Stimulated activated CD8-positive, alpha-beta memory T cell treated with anti-CD3 and anti-CD28 coated beads, Interleukin-4, amount 100 ng/mL, for 48 hours (primary cell): ENCODE data around the gene KCNK17.
"Not testable (repeated sequence)": the region's sequence is repeated elsewhere in the genome, so short reads cannot be mapped to it uniquely, and the experiment has no call there.

Experiments
- DNase-seq: peaks from one replicate; pipeline ENCODE4 v3.0.0-alpha.2; 2020

KCNK17 gene

DNA sequence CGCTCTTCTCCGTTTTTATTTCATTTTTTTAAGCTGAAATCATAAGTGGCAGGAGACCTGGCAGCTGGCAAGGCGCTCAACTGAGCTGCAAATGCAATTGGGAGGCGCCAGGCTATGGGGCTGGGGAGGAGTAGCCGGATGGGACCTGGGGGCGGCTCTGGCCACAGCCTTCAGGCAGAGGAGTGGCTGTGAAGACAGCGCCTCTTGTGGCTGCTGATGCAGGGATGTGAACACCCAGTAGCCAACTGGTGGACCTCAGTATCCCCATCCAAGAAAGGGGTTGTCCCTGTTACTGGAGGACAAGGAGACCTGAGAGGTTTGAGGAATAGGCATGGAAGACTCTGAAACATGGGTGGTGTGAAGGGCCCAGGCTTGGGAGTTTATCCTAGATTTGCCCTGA lies 12.6 kb downstream of the KCNK17 start:
- no peak for DNase-seq

GRCh38 chr6:39300739-39301138 lies 13.5 kb downstream of the KCNK17 start:
- no peak for DNase-seq

DNA sequence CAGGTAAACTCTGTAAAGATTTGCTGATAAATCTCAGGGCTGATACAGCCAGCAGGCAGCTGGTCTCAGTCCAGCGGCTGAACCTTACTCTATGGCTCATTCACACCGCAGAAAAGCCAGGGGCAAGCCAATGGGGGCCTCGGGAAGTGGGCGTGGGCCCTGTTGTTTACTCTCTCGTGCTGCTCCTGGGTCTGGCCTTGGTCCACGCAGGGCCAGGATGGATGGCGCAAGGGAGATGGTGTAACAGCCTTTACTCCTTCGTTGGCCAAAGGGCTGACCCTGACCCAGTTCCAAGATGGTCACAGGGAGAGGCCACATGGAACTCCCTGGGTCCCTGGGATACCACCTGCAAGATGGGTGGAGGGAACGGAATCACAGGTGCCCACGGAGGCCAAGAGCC lies 16.2 kb downstream of the KCNK17 start:
- no peak for DNase-seq

DNA sequence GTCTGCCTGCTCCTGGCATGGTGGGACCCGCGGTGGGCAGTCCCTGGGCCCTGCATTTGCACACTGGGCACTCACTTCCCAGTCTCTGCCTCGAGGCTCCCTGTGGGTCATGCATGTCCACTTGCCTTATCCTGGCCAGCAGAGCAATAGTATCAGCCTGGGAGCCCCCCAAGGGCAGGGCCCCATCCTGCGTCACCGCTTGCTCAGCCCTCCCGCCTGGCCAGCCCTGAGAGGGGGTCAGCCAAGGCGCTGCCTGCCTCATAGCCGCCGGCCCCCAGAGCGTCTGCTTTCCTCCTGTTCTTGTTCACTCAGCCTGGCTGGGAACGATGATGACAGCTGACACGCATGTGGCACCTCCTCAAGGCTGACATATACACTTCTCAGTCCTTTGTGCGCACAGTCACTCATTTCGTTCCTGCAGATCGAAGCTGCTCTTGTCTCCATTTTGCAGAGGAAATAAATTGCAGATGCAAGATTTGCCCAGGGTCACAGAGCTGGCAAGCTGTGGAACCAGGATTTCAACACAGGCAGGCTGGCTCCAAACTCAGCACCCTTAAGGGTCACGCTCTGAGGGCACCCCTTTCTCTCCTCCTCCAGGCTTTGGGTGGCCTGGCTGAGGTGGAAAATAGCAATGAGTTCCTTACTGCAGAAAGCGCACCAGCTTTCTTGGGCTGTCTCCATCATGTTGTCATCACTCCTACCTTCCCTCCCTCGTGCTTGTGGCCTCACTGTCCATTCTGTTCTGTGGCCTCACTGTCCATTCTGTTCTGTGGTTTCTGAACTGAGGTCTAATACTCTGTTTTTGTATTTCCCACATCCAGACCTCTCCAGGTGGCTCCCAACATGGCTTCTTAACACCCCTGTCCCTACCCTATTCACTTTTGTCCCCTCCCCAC lies 17.2 kb downstream of the KCNK17 start:
- no peak for DNase-seq

- DNase-seq: no peak
These were observed 18.6 kb downstream of the KCNK17 start for GRCh38 chr6:39295611-39296011.

DNA sequence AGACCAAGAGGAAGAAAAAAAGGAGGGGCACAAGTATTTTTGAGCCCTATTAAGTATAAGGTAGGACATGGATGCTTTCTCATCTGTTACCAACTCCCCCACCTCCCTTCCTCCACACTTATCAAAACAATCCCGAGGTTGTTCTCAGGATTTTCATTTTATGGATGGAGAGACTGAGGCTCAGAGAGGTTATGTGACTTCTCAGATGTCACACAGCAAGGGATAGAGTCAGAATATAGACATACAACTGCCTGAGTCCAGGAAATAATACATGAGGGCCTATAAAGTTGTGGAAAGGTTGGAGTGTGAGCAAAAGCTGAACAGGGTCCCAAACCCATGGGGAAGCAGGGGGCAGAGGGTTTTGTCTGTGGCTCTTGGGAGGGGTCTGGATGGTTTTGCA lies 19.3 kb downstream of the KCNK17 start:
- DNase-seq: no peak

- DNase-seq: no peak
These were observed 20.1 kb downstream of the KCNK17 start for GRCh38 chr6:39294133-39294532.

GRCh38 chr6:39292637-39293036 lies 21.6 kb downstream of the KCNK17 start:
- DNase-seq: no peak

- DNase-seq: no peak
These were observed 24.7 kb downstream of the KCNK17 start for GRCh38 chr6:39289490-39289889.

DNA sequence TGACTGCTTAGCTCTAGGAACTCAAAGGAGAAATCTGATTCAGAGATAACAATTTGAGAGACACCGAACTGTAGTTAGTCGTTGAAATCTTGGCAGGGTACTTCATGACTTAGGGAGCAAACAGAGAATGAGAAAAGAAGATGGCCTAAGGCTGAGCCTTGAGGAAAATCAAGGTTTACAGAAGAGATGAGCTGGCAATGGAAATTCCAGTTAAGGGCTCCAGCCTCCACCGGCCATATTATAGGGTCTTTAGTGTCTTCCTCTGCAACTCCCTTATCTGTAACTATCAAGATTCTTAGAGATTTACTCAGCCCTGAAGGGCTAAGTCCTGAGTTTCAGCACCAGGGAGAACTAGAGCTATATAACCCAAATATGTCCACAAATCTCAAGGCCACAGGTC lies 26.6 kb downstream of the KCNK17 start:
- DNase-seq: no peak

GRCh38 chr6:39286596-39286995 lies 27.6 kb downstream of the KCNK17 start:
- not testable (repeated sequence) for DNase-seq

DNA sequence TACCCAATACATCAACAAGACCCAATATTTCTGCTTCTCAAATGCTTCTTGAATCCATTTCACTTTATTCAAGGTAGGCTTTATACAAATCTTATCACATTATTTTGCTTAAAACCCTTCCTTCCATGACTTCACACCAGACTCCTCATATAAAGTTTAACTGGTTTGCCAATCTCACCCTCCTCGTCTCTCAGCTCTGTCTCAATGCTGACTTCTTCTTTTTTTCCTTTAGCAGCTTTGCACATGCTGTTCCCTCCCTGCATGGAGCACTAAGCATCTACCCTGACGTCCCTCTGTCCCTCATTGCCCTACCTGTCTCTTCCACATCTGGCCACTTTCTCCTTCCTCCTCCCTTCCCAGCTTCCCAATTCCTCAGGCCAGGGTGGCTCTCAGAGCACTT lies 31.4 kb downstream of the KCNK17 start:
- DNase-seq: no peak

DNA sequence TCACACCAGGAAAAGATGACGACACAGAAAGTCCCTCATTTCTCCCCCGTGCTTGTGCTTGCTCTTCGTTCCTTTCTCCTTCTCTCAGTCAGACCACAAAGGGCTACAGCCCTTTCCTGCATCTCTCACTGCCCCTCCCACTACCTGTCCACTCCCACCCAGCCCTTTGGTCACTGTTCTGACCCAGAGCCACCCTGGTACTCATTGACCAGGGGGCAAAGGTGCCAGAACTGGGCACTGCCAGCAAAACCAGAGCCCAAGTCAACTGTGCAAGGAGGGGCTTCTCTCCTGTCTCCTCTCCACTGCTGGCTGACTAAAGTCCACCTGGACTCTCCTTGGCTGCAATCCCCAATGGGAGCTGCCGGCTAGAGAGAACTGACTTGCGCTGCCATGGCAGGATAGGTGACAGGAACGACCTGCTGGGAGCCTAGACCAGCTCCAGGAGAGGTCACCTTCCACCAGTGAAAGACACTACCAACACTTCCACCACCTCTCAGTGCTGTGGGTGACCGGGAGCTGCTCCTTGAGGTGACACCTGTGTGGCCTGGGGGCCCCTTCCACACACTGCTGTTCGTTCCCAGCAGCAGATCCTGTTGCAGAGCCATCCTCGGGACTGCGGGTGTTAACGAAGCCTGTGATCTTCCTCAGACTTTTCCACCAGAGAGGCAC lies 32.8 kb downstream of the KCNK17 start:
- DNase-seq: no peak

GRCh38 chr6:39280247-39280731 lies 33.9 kb downstream of the KCNK17 start:
- DNase-seq: no peak

- no peak for DNase-seq
These were observed 34.7 kb downstream of the KCNK17 start for GRCh38 chr6:39279539-39279938.

GRCh38 chr6:39276379-39276995 lies 37.7 kb downstream of the KCNK17 start:
- no peak for DNase-seq

GRCh38 chr6:39274903-39275302 lies 39.3 kb downstream of the KCNK17 start:
- no peak for DNase-seq

- no peak for DNase-seq
These were observed 39.7 kb downstream of the KCNK17 start for GRCh38 chr6:39274471-39274870.

- no peak for DNase-seq
These were observed 40.8 kb downstream of the KCNK17 start for GRCh38 chr6:39273406-39273821.

DNA sequence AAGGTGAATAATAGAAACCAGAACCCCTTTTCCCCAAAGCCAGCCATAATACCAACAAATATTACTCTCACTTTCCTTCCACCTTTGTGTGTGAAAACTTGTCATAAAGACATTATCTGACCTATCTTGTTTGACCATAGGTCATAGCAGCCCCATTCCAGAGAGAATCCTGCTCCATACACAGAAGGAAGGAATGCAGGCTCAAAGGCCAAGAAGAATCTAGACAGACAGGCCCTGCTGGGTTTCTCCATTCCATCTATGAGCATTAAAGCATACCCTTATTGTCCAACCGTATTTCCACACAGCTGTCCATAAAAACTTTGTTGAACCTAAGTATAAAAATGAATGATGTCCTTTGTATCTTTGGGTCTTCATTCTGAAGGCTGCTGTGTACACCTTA lies 44.3 kb downstream of the KCNK17 start:
- no peak for DNase-seq

DNA sequence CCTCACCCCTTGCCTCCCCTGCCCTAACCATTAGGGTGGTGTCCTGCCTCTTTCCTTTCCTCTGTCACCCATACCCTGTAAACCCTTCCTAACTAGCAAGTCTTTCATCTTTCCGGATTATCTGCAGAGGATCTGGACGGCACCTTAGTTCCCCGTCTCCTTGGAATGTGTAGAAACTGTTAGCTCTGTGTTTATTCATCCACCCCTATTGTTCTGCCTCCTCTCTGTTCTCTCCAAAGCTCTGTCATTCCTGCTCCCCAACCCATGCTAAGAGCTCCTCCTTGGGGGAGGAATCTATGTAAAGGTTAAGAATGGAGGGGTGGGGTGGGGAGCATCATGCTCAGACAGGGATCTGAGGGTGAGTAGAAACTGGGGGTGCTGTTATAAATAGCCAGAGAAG lies 45.5 kb downstream of the KCNK17 start:
- DNase-seq: no peak

GRCh38 chr6:39268171-39268570 lies 46.0 kb downstream of the KCNK17 start:
- no peak for DNase-seq

GRCh38 chr6:39266782-39267355 lies 47.4 kb downstream of the KCNK17 start:
- no peak for DNase-seq
